Prostate gland (tissue), 2 donors: ENCODE measurements around the gene KCNQ1. TPM values are rescaled to one million over a fixed set of nuclear protein-coding genes. Genes with fewer than 3 reads are reported as not detected.

Experiments used
- DNase-seq: peaks from one replicate; pipeline ENCODE4 v3.0.0-alpha.2; 2019; ENCODE audit warnings: low spot score
- H3K27ac ChIP-seq, 2 donors: fragments of 200-600 bp; sonication (generic); 2 replicates each; pipeline ENCODE4 v1.5.1; 2017 to 2019
- H3K27me3 ChIP-seq: fragments of 200-600 bp; sonication (generic); replicated peaks from 2 replicates; pipeline ENCODE4 v1.5.1; 2019; ENCODE audit not compliant: insufficient read depth
- H3K36me3 ChIP-seq, 2 donors: fragments of 200-600 bp; sonication (generic); 1 replicate in 1 of 2; 2 replicates in 1 of 2; pipeline versions ENCODE4 v1.5.1 to v1.8.1; 2017 to 2019
- H3K4me1 ChIP-seq: fragments of 200-600 bp; sonication (generic); replicated peaks from 2 replicates; pipeline ENCODE4 v1.5.1; 2019
- H3K4me3 ChIP-seq, 2 donors: fragments of 200-600 bp; sonication (generic); 2 replicates each; pipeline ENCODE4 v1.5.1; 2017 to 2019
- H3K9me3 ChIP-seq: fragments of 200-600 bp; sonication (generic); 2 replicates; pipeline ENCODE4 v1.5.1; 2017
- CTCF ChIP-seq, 4 experiments: fragments of 200-600 bp in 2 of 4; fragments of 450-650 bp in 2 of 4; sonication (generic) in 2 of 4; IDR thresholded peaks; 1 replicate in 3 of 4; 2 replicates in 1 of 4; pipeline ENCODE4 v1.5.1; 2016 to 2019; ENCODE audit warnings: antibody characterized with exemption in 4 of 4, mild to moderate bottlenecking in 2 of 4, moderate library complexity in 2 of 4
- POLR2A ChIP-seq: fragments of 450-650 bp; IDR thresholded peaks from one replicate; pipeline ENCODE4 v1.6.1; 2016; ENCODE audit warnings: antibody characterized with exemption, mild to moderate bottlenecking
- POLR2AphosphoS5 ChIP-seq: sonication (generic); formaldehyde crosslinking; IDR thresholded peaks from one replicate; pipeline ENCODE4 v1.6.1; 2017; ENCODE audit warnings: antibody characterized with exemption
- WGBS: methylation state at CpG from one replicate; pipeline ENCODE4 v1.1.5; 2018; 5-methylcytosine and 5-hydroxymethylcytosine counted together
- intact Hi-C: fragments of 100-400 bp; cut with DNase I; formaldehyde crosslinking; loops from one replicate; pipeline ENCODE4 v1.14.2; 2022
- total RNA-seq, 2 donors: library from RNA; depleted of rRNA; stranded (reverse); fragments of >200 nt; gene quantifications; one replicate each; pipeline ENCODE4 v1.1.0, GENCODE V29; 2016

KCNQ1 gene
- total RNA-seq, 2 donors from 2014 or later, result 10.0 to 33.8 TPM

- no peaks in the 10 kb centered on the region for H3K36me3 ChIP-seq
- no peak overlapping the region for H3K27ac ChIP-seq
- no peaks in the 10 kb centered on the region for H3K27me3 ChIP-seq
- no peak for TF ChIP-seq POLR2AphosphoS5
- no peak for TF ChIP-seq CTCF (IDR thresholded peaks at IDR 0.05)
- TF ChIP-seq POLR2A, result no peak
- DNase-seq, result no peak
- no peak overlapping the region for H3K4me3 ChIP-seq
- H3K9me3 ChIP-seq, result no peaks in the 10 kb centered on the region
- H3K4me1 ChIP-seq, result no peaks in the 10 kb centered on the region
- intact Hi-C loops, result no loop called here
- WGBS, result 86% methylated on average over 5 of the region's 5 CpGs
Measured at GRCh38 chr11:2742201-2742600, 297.4 kb downstream of the KCNQ1 start.

GRCh38 chr11:2742611-2743426 is 298.0 kb downstream of the KCNQ1 start:
- H3K36me3 ChIP-seq, result no peaks in the 10 kb centered on the region
- TF ChIP-seq POLR2AphosphoS5 (no peak), POLR2A (no peak)
- no peak overlapping the region for H3K27ac ChIP-seq
- H3K27me3 ChIP-seq, result no peaks in the 10 kb centered on the region
- no peak overlapping the region for H3K4me3 ChIP-seq
- H3K4me1 ChIP-seq, result no peaks in the 10 kb centered on the region
- WGBS, result 85% methylated on average over 20 of the region's 20 CpGs
- no peaks in the 10 kb centered on the region for H3K9me3 ChIP-seq
- intact Hi-C loops, result no loop called here
- no peak for DNase-seq

- Histone ChIP-seq H3K9me3 (no peaks in the 10 kb centered on the region), H3K4me3 (no peak overlapping the region), H3K27ac (no peak overlapping the region), H3K36me3 (no peaks in the 10 kb centered on the region), H3K27me3 (no peaks in the 10 kb centered on the region), H3K4me1 (no peaks in the 10 kb centered on the region)
- TF ChIP-seq CTCF (IDR thresholded peaks at IDR 0.05) (no peak), POLR2AphosphoS5 (no peak), POLR2A (no peak)
- intact Hi-C loops, result no loop called here
- no peak for DNase-seq
- 90% methylated on average over 21 of the region's 21 CpGs for WGBS
Measured at GRCh38 chr11:2743427-2744110, 298.8 kb downstream of the KCNQ1 start.

GRCh38 chr11:2744166-2744565 is 299.4 kb downstream of the KCNQ1 start:
- 89% methylated on average over 9 of the region's 9 CpGs for WGBS
- Histone ChIP-seq H3K27me3 (no peaks in the 10 kb centered on the region), H3K4me3 (no peak overlapping the region), H3K4me1 (no peaks in the 10 kb centered on the region), H3K9me3 (no peaks in the 10 kb centered on the region), H3K36me3 (no peaks in the 10 kb centered on the region), H3K27ac (no peak overlapping the region)
- intact Hi-C loops, result no loop called here
- TF ChIP-seq CTCF (IDR thresholded peaks at IDR 0.05), result no peak
- TF ChIP-seq POLR2A, result no peak
- no peak for TF ChIP-seq POLR2AphosphoS5
- no peak for DNase-seq

- no peak overlapping the region for H3K27ac ChIP-seq
- WGBS, result 91% methylated on average over 14 of the region's 14 CpGs
- H3K36me3 ChIP-seq, result no peaks in the 10 kb centered on the region
- intact Hi-C loops, result no loop called here
- H3K4me1 ChIP-seq, result no peaks in the 10 kb centered on the region
- no peak overlapping the region for H3K4me3 ChIP-seq
- TF ChIP-seq POLR2AphosphoS5, result no peak
- no peak for TF ChIP-seq CTCF (IDR thresholded peaks at IDR 0.05)
- TF ChIP-seq POLR2A, result no peak
- H3K9me3 ChIP-seq, result no peaks in the 10 kb centered on the region
- no peaks in the 10 kb centered on the region for H3K27me3 ChIP-seq
- DNase-seq, result no peak
Measured at GRCh38 chr11:2745511-2745910, 300.7 kb downstream of the KCNQ1 start.
